Neuronal stem cell (in vitro differentiated cells): Measurements from ENCODE around the gene SMR3B.

Source experiments
- DNase-seq: peaks from one replicate; pipeline ENCODE4 v3.0.0-alpha.2; 2013; ENCODE audit warnings: low spot score
- H2AFZ ChIP-seq: one replicate; pipeline ENCODE4 v1.6.1; 2013; ENCODE audit warnings: mild to moderate bottlenecking, low read length, inconsistent platforms
- H2AK5ac ChIP-seq: 2 replicates; pipeline ENCODE4 v1.6.1; 2013; ENCODE audit warnings: low read depth, mild to moderate bottlenecking, inconsistent platforms, low read length, moderate library complexity, mixed read lengths
- H2BK120ac ChIP-seq: 2 replicates; pipeline ENCODE4 v1.6.1; 2013; ENCODE audit warnings: low read depth, mild to moderate bottlenecking, inconsistent platforms, low read length, moderate library complexity, mixed read lengths
- H2BK12ac ChIP-seq: one replicate; pipeline ENCODE4 v1.6.1; 2013; ENCODE audit warnings: low read length, inconsistent platforms
- H2BK15ac ChIP-seq: 2 replicates; pipeline ENCODE4 v1.6.1; 2013; ENCODE audit warnings: mild to moderate bottlenecking, low read length, inconsistent platforms, mixed read lengths
- H2BK5ac ChIP-seq: one replicate; pipeline ENCODE4 v1.6.1; 2013; ENCODE audit warnings: inconsistent platforms, mild to moderate bottlenecking, low read length, moderate library complexity
- H3K14ac ChIP-seq: one replicate; pipeline ENCODE4 v1.6.1; 2013; ENCODE audit warnings: low read length, inconsistent platforms
- H3K18ac ChIP-seq: 2 replicates; pipeline ENCODE4 v1.6.1; 2013; ENCODE audit warnings: low read length, inconsistent platforms
- H3K23ac ChIP-seq: 2 replicates; pipeline ENCODE4 v1.6.1; 2013; ENCODE audit warnings: low read depth, mild to moderate bottlenecking, mixed read lengths, low read length, inconsistent platforms; ENCODE audit not compliant: poor library complexity
- H3K27ac ChIP-seq: replicated peaks from 3 replicates; pipeline ENCODE4 v1.5.1; 2013; ENCODE audit warnings: low read length, inconsistent platforms
- H3K27me3 ChIP-seq, 3 experiments: 2 replicates each; pipeline ENCODE4 v1.6.1; 2013; ENCODE audit warnings: low read length in 3 of 3, mild to moderate bottlenecking in 2 of 3, inconsistent platforms in 1 of 3, low read depth in 1 of 3, mixed read lengths in 1 of 3, moderate library complexity in 1 of 3; ENCODE audit not compliant: control insufficient read depth in 3 of 3, insufficient read depth in 3 of 3
- H3K36me3 ChIP-seq, 2 donors: replicated peaks in 1 of 2; 2 replicates each; pipeline ENCODE4 v1.6.1; 2013; ENCODE audit warnings: low read length in 2 of 2; ENCODE audit not compliant: control insufficient read depth in 2 of 2, insufficient read depth in 2 of 2
- H3K4ac ChIP-seq: 2 replicates; pipeline ENCODE4 v1.6.1; 2013; ENCODE audit warnings: inconsistent platforms, mild to moderate bottlenecking, low read length, moderate library complexity
- H3K4me1 ChIP-seq, 2 donors: 1 replicate in 1 of 2; 2 replicates in 1 of 2; pipeline ENCODE4 v1.6.1; 2013; ENCODE audit warnings: low read length in 2 of 2, low read depth in 1 of 2; ENCODE audit not compliant: control insufficient read depth in 2 of 2, insufficient read depth in 1 of 2
- H3K4me2 ChIP-seq: one replicate; pipeline ENCODE4 v1.6.1; 2013; ENCODE audit warnings: mild to moderate bottlenecking, low read length, inconsistent platforms; ENCODE audit not compliant: insufficient read depth, poor library complexity, severe bottlenecking
- H3K4me3 ChIP-seq, 2 donors: 2 replicates each; pipeline ENCODE4 v1.5.1; 2013; ENCODE audit warnings: low read length in 2 of 2, mild to moderate bottlenecking in 2 of 2, inconsistent platforms in 1 of 2, moderate library complexity in 1 of 2
- H3K79me1 ChIP-seq: one replicate; pipeline ENCODE4 v1.6.1; 2013; ENCODE audit warnings: low read depth, mild to moderate bottlenecking, inconsistent platforms, low read length, moderate library complexity
- H3K9ac ChIP-seq: one replicate; pipeline ENCODE4 v1.6.1; 2013; ENCODE audit warnings: mild to moderate bottlenecking, low read depth, low read length, inconsistent platforms; ENCODE audit not compliant: poor library complexity
- H3K9me3 ChIP-seq, 2 donors: replicated peaks in 1 of 2; 2 replicates each; pipeline versions ENCODE3 to v1.6.1; 2013; ENCODE audit warnings: low read length in 2 of 2, mild to moderate bottlenecking in 2 of 2, inconsistent platforms in 1 of 2, low read depth in 1 of 2, mixed read lengths in 1 of 2, moderate library complexity in 1 of 2; ENCODE audit not compliant: control insufficient read depth in 2 of 2, insufficient read depth in 1 of 2
- H4K8ac ChIP-seq: one replicate; pipeline ENCODE4 v1.6.1; 2013; ENCODE audit warnings: low read depth, mild to moderate bottlenecking, inconsistent platforms, low read length, moderate library complexity
- H4K91ac ChIP-seq: one replicate; pipeline ENCODE4 v1.6.1; 2013; ENCODE audit warnings: low read length, low read depth, mild to moderate bottlenecking, inconsistent platforms; ENCODE audit not compliant: poor library complexity
- WGBS, 2 donors: extraction: QIAGEN DNeasy Blood & Tissue Kit; methylation state at CpG; one replicate each; pipeline ENCODE4 v1.1.7; 2013; ENCODE audit warnings: missing lambda C conversion rate in 2 of 2, mixed read lengths in 1 of 2; ENCODE audit not compliant: insufficient read length in 2 of 2, insufficient replicate concordance in 1 of 2; ENCODE audit errors: extremely low coverage in 2 of 2; 5-methylcytosine and 5-hydroxymethylcytosine counted together

The SMR3B gene

DNA sequence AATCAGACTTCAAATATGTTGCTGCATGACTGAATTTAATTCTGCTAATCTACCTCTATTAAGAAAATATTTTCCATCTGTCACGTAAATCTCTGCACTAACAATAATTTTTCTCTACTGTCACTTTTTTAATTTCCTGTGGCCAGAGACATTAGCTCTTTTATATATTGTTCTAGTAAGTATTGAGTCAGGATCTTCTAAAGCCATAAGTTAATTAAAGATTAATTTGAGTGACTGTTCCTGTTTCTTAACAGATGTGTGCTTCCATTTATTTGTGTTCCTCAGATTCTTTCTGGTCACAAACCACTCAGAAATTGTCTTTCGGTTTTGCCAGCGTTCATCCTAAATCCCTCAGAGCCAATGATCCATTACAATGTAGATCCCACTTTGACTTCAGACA lies 2.4 kb upstream of the SMR3B start:
- Histone ChIP-seq H3K27ac (no peak overlapping the region), H3K9me3 (no peaks in the 10 kb centered on the region), H3K18ac (no peak overlapping the region), H3K36me3 (no peaks in the 10 kb centered on the region), H2AK5ac (no peak overlapping the region), H2BK12ac (no peak overlapping the region), H2BK15ac (no peak overlapping the region), H3K14ac (no peak overlapping the region), H3K4me3 (no peak overlapping the region), H2BK120ac (no peak overlapping the region), H4K91ac (no peak overlapping the region), H3K79me1 (no peaks in the 10 kb centered on the region), H2BK5ac (no peak overlapping the region), H2AFZ (no peak overlapping the region), H3K27me3 (no peaks in the 10 kb centered on the region), H4K8ac (no peak overlapping the region), H3K4ac (no peak overlapping the region), H3K23ac (no peak overlapping the region), H3K9ac (no peak overlapping the region), H3K4me1 (no peaks in the 10 kb centered on the region), H3K4me2 (no peak overlapping the region)
- WGBS, 2 donors, result no CpG with 5 or more reads among the region's 3 CpGs
- DNase-seq, result no peak

DNA sequence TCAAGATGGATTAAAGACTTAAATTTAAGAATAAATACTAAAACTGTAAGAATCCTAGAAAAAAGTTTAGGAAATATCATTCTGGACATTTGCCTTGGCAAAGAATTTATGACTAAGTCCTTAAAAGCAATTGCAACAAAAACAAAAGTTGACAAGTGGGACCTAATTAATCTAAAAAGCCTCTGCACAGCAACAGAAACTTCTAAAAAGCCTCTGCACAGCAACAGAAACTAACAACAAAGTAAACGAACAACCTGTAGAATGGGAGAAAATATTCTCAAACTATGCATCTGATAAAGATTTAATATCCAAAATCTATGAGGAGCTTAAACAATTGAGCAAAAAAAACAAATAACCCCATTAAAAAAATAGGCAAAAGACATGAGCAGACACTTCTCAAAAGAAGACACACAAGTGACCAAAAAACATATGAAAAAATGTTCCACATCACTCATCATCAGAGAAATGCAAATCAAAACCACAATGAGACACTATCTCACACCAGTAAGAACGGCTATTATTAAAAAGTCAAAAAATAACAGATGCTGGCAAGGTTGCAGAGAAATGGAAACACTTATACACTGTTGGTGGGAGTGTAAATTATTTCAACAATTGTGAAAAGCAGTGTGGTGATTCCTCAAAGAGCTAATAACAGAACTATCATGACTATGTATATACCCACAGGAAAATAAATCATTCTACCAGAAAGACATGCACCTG lies 9.3 kb downstream of the SMR3B start:
- Histone ChIP-seq H2BK5ac (no peak overlapping the region), H3K9me3 (no peaks in the 10 kb centered on the region), H3K14ac (no peak overlapping the region), H2BK15ac (no peak overlapping the region), H4K91ac (no peak overlapping the region), H3K27ac (no peak overlapping the region), H2AFZ (no peak overlapping the region), H2BK12ac (no peak overlapping the region), H2AK5ac (no peak overlapping the region), H3K27me3 (no peaks in the 10 kb centered on the region), H3K79me1 (no peaks in the 10 kb centered on the region), H3K4me3 (no peak overlapping the region), H3K4ac (no peak overlapping the region), H3K18ac (no peak overlapping the region), H3K23ac (no peak overlapping the region), H3K4me2 (no peak overlapping the region), H4K8ac (no peak overlapping the region), H2BK120ac (no peak overlapping the region), H3K4me1 (no peaks in the 10 kb centered on the region), H3K9ac (no peak overlapping the region), H3K36me3 (no peaks in the 10 kb centered on the region)
- DNase-seq, result no peak
- WGBS, 2 donors, result no CpG with 5 or more reads among the region's 2 CpGs

DNA sequence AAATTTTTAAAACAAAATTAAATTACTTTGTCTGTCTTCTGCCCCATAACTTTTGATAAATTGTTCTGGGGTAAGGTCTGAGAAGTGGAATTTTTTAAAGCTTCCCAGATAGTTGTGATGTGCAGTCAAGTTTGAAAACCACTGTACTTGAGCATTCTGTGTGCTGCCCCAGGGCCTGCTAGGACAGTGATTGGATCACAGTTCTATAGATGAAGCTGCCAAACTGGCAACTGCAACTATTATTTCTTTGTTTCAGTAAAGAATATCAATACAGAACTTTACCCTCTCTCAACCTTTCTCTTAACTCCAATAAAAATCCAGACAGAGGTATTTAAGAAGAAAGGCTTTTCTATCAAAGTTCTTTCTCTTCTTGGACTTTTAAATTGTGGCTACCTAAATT lies 14.6 kb downstream of the SMR3B start, which contains the start of gene OPRPN:
OPRPN (plus strand) TSS at position 361 of the 400 bp plus-strand sequence. CDS start 1,346 bp downstream, outside the sequence.
- DNase-seq, result no peak
- Histone ChIP-seq H3K18ac (no peak within 1 kb of the TSS), H2BK12ac (no peak within 1 kb of the TSS), H4K8ac (no peak within 1 kb of the TSS), H4K91ac (no peak within 1 kb of the TSS), H3K14ac (no peak within 1 kb of the TSS), H2BK15ac (no peak within 1 kb of the TSS), H3K79me1 (no peaks in the 10 kb centered on the region), H2BK120ac (no peak within 1 kb of the TSS), H3K4me2 (no peak within 1 kb of the TSS), H2AK5ac (no peak within 1 kb of the TSS), H3K4ac (no peak within 1 kb of the TSS), H3K4me1 (no peaks in the 10 kb centered on the region), H2BK5ac (no peak within 1 kb of the TSS), H3K36me3 (no peaks in the 10 kb centered on the region), H3K9ac (no peak within 1 kb of the TSS), H3K4me3 (no peak within 1 kb of the TSS), H2AFZ (no peak within 1 kb of the TSS), H3K23ac (no peak within 1 kb of the TSS), H3K27me3 (no peaks in the 10 kb centered on the region), H3K27ac (no peak within 1 kb of the TSS), H3K9me3 (no peaks in the 10 kb centered on the region)

DNA sequence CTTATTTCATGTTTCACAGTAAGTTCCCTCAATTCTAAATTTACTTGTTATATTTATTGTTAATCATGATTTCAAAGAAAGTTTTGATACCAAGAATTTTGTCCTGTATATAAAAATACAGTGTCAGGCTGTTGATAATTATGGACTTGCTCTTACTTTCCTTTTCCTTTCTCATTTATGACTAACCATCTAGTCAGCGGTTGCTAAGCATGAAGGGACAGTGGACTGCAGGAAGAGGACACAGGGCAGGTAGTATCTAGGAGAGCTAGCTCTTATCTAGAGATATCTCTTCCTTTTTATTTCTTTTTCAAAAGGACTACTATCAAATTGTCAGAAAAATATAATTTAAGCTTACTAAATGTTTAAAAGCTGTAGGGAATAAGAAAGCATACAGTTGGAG lies 16.4 kb downstream of the SMR3B start:
- no peak overlapping the region for H3K9ac ChIP-seq
- no peak overlapping the region for H3K4me3 ChIP-seq
- H4K8ac ChIP-seq, result no peak overlapping the region
- no peak overlapping the region for H2BK15ac ChIP-seq
- no peaks in the 10 kb centered on the region for H3K4me1 ChIP-seq
- no peak overlapping the region for H4K91ac ChIP-seq
- no peaks in the 10 kb centered on the region for H3K9me3 ChIP-seq
- H3K27me3 ChIP-seq, result no peaks in the 10 kb centered on the region
- H2BK5ac ChIP-seq, result no peak overlapping the region
- H3K4ac ChIP-seq, result no peak overlapping the region
- H3K36me3 ChIP-seq, result no peaks in the 10 kb centered on the region
- no peak overlapping the region for H3K14ac ChIP-seq
- H2AFZ ChIP-seq, result no peak overlapping the region
- no peak overlapping the region for H2AK5ac ChIP-seq
- H3K23ac ChIP-seq, result no peak overlapping the region
- no peak for DNase-seq
- H2BK12ac ChIP-seq, result no peak overlapping the region
- H3K27ac ChIP-seq, result no peak overlapping the region
- no peaks in the 10 kb centered on the region for H3K79me1 ChIP-seq
- no peak overlapping the region for H3K18ac ChIP-seq
- no peak overlapping the region for H2BK120ac ChIP-seq
- no CpG with 5 or more reads among the region's 1 CpG for WGBS, 2 donors
- no peak overlapping the region for H3K4me2 ChIP-seq
